Measurements from ENCODE around the gene USP9X. TPM values are rescaled to one million over a fixed set of nuclear protein-coding genes. Genes with fewer than 3 reads are reported as not detected.

USP9X gene
- total and polyA plus RNA-seq, 9 of the 15 experiments (the other 6 are each of a cell fraction or from before 2014, with no cell fraction given) = 10.9 to 47.8 (median 29.5) TPM

DNA sequence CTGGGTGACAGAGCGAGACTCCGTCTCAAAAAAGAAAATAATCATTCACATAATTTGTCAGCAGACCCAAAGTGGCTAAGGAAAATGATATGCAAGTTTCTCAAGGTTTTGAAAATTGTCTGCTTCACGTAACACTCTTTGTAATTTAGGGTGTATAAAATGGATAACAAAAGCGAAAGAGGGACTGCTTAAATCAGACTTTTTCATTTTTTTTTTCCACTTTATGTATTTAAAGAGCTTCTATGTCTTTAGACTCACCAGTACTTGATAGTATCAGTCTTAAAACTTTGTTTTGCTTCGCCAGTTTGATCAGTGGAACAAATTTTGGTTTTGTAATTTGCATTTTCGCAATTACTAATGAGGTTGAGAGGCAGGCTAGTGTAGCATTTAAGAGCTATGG lies 34.6 kb downstream of the USP9X start (continued):
- TF ChIP-seq, protein P1, sequence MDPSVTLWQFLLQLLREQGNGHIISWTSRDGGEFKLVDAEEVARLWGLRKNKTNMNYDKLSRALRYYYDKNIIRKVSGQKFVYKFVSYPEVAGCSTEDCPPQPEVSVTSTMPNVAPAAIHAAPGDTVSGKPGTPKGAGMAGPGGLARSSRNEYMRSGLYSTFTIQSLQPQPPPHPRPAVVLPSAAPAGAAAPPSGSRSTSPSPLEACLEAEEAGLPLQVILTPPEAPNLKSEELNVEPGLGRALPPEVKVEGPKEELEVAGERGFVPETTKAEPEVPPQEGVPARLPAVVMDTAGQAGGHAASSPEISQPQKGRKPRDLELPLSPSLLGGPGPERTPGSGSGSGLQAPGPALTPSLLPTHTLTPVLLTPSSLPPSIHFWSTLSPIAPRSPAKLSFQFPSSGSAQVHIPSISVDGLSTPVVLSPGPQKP (CRISPR knock-in tag; IDR thresholded peaks at IDR 0.05) = no peak
- TF ChIP-seq, protein P2, sequence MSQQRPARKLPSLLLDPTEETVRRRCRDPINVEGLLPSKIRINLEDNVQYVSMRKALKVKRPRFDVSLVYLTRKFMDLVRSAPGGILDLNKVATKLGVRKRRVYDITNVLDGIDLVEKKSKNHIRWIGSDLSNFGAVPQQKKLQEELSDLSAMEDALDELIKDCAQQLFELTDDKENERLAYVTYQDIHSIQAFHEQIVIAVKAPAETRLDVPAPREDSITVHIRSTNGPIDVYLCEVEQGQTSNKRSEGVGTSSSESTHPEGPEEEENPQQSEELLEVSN (IDR thresholded peaks at IDR 0.05; ENCODE audit: borderline replicate concordance in 1 of 2, extremely low read depth in 1 of 2, insufficient read depth in 1 of 2, insufficient read length in 1 of 2, low read depth in 1 of 2, low read length in 1 of 2, poor library complexity in 1 of 2, severe bottlenecking in 1 of 2) = no peak

DNA sequence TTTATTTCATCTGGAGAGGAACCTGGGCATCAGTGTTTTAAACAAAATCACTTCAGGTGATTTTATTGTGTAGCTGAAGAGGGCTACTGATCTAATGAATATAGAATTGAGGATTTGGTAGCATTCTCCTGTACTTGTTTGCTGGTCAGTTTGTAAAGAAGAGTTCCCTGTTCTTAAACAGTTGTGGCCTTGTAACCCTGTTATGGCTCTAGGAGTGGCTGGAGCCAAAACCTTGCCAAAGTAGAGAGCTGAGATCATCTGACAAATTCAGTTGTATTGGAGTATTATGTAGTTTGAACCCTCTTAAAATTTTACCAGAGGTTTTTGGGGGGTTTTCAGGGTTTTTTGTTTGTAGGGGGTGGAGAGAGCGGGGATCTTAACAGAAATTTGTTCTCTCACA lies 36.5 kb downstream of the USP9X start:
- Histone ChIP-seq H3K36me3 (ENCODE audit: control insufficient read depth, insufficient read depth, low read length) (peaks cover 19% of the 10 kb centered on the region), H4K20me1 (replicated peaks; ENCODE audit: control insufficient read depth, insufficient read depth, low read length) (0 out of 2 replicates have a peak, but pooled peaks cover 6% of the 10 kb centered on the region), H3K9me1 (ENCODE audit: control insufficient read depth, insufficient read depth, low read length) (no peaks in the 10 kb centered on the region), H3K27me3 (ENCODE audit: control insufficient read depth in 2 of 2, insufficient read depth in 2 of 2, low read length in 2 of 2) (no peaks in the 10 kb centered on the region), H3K9ac (ENCODE audit: insufficient read depth in 1 of 2, low read depth in 2 of 2, low read length in 2 of 2) (no peak overlapping the region), H3K79me2 (ENCODE audit: control insufficient read depth, insufficient read depth, low read length) (peaks cover 83% of the 10 kb centered on the region), H3K4me2 (ENCODE audit: insufficient read depth, low read length) (no peak overlapping the region), H3K9me3 (replicated peaks; ENCODE audit: control insufficient read depth, insufficient read depth, low read depth, low read length) (no peaks in the 10 kb centered on the region), H3K4me1 (replicated peaks in 1 of 2; ENCODE audit: control insufficient read depth in 2 of 2, insufficient read depth in 2 of 2, low read length in 2 of 2) (no peaks in the 10 kb centered on the region; a peak in 2 of 5 replicates), H3K27ac (ENCODE audit: extremely low read depth, low read depth, low read length) (no peak overlapping the region), H3K4me3 (no peak overlapping the region), H2AFZ (ENCODE audit: low read depth, low read length) (no peak overlapping the region)
- 100% methylated on average over 1 of the region's 1 CpG for WGBS (ENCODE audit: insufficient coverage, low coverage, missing lambda C conversion rate)
- ChIA-PET POLR2A (no interaction called here), CTCF (ENCODE audit: low intra/inter-chr PET ratio) (no interaction called here)
- intact Hi-C loops (cut with micrococcal nuclease) (no loop called here), in situ Hi-C loops (cut with MboI) (no loop called here)
- no peak for FAIRE-seq
- no peak for ATAC-seq
- BruUV-seq (replicated peaks) = no TSS peak
- no peak for DNase-seq (ENCODE audit: extremely low read depth in 1 of 4, low spot score in 3 of 4)
- TF ChIP-seq, protein P3, sequence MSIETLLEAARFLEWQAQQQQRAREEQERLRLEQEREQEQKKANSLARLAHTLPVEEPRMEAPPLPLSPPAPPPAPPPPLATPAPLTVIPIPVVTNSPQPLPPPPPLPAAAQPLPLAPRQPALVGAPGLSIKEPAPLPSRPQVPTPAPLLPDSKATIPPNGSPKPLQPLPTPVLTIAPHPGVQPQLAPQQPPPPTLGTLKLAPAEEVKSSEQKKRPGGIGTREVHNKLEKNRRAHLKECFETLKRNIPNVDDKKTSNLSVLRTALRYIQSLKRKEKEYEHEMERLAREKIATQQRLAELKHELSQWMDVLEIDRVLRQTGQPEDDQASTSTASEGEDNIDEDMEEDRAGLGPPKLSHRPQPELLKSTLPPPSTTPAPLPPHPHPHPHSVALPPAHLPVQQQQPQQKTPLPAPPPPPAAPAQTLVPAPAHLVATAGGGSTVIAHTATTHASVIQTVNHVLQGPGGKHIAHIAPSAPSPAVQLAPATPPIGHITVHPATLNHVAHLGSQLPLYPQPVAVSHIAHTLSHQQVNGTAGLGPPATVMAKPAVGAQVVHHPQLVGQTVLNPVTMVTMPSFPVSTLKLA (conservative IDR thresholded peaks at IDR 0.05) = no peak
- TF ChIP-seq SOX6 (IDR thresholded peaks at IDR 0.05) (no peak), ETV1 (tag; conservative IDR thresholded peaks at IDR 0.05; ENCODE audit: low read depth) (no peak), SUPT5H (IDR thresholded peaks at IDR 0.05) (no peak), SNRNP70 (optimal IDR thresholded peaks at IDR 0.05; ENCODE audit: low read depth, low read length) (no peak), RCOR1 (IDR thresholded peaks at IDR 0.05; ENCODE audit: borderline replicate concordance in 1 of 2, low read depth in 2 of 2, low read length in 2 of 2) (no peak), OTX1 (CRISPR knock-in tag; IDR thresholded peaks at IDR 0.05) (no peak), HLTF (IDR thresholded peaks at IDR 0.05) (no peak), MYBL2 (IDR thresholded peaks at IDR 0.05; ENCODE audit: low read depth) (no peak), MYBL2 (CRISPR knock-in tag; IDR thresholded peaks at IDR 0.05; ENCODE audit: borderline replicate concordance) (no peak)
- TF ChIP-seq, protein P4, sequence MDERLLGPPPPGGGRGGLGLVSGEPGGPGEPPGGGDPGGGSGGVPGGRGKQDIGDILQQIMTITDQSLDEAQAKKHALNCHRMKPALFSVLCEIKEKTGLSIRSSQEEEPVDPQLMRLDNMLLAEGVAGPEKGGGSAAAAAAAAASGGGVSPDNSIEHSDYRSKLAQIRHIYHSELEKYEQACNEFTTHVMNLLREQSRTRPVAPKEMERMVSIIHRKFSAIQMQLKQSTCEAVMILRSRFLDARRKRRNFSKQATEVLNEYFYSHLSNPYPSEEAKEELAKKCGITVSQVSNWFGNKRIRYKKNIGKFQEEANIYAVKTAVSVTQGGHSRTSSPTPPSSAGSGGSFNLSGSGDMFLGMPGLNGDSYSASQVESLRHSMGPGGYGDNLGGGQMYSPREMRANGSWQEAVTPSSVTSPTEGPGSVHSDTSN (CRISPR knock-in tag; IDR thresholded peaks at IDR 0.05; ENCODE audit: low read depth) = no peak
- TF ChIP-seq, protein P4 (tag; conservative IDR thresholded peaks at IDR 0.05; ENCODE audit: low read depth) = no peak
- TF ChIP-seq, protein P5, sequence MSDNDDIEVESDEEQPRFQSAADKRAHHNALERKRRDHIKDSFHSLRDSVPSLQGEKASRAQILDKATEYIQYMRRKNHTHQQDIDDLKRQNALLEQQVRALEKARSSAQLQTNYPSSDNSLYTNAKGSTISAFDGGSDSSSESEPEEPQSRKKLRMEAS (CRISPR knock-in tag; IDR thresholded peaks at IDR 0.05) = no peak
